UCSD-AML1 (cell line): ENCODE results near the gene UVSSA.

Experiments
- DNase-seq: peaks from one replicate; lab custom pipeline; 2025; ENCODE audit not compliant: unreplicated experiment; lab: John Stamatoyannopoulos, UW

Gene UVSSA

GRCh38 chr4:1346781-1347409 is at the start of gene UVSSA:
Gene UVSSA, plus strand, starts transcription at chr4:1347208. Its CDS starts 884 bp downstream, at chr4:1348092.
- peak; percentile 100 for DNase-seq

- no peak for DNase-seq
Measured at GRCh38 chr4:1297456-1298325, 49.3 kb upstream of the UVSSA start.

GRCh38 chr4:1298461-1298860 is 48.5 kb upstream of the UVSSA start:
- no peak for DNase-seq

GRCh38 chr4:1299301-1299860 is 47.6 kb upstream of the UVSSA start:
- DNase-seq = no peak

GRCh38 chr4:1300466-1301455 is 46.2 kb upstream of the UVSSA start:
- no peak for DNase-seq

GRCh38 chr4:1302159-1302558 is 44.8 kb upstream of the UVSSA start:
- no peak for DNase-seq

GRCh38 chr4:1305261-1305711 is 41.7 kb upstream of the UVSSA start:
- no peak for DNase-seq

- DNase-seq = no peak
Measured at GRCh38 chr4:1305781-1306455, 41.1 kb upstream of the UVSSA start.

- DNase-seq = no peak
Measured at GRCh38 chr4:1307951-1308735, 38.9 kb upstream of the UVSSA start.

GRCh38 chr4:1309261-1310010 is 37.6 kb upstream of the UVSSA start:
- no peak for DNase-seq

- no peak for DNase-seq
Measured at GRCh38 chr4:1310031-1310795, 36.8 kb upstream of the UVSSA start.

GRCh38 chr4:1310796-1311631 is 36.0 kb upstream of the UVSSA start:
- no peak for DNase-seq

- DNase-seq = no peak
Measured at GRCh38 chr4:1312821-1313640, 34.0 kb upstream of the UVSSA start.

- DNase-seq = no peak
Measured at GRCh38 chr4:1315306-1315705, 31.7 kb upstream of the UVSSA start.

- DNase-seq = no peak
Measured at GRCh38 chr4:1315836-1316536, 31.0 kb upstream of the UVSSA start.
